GM23338 (cell line): ENCODE data around the gene TMEM245. TPM values are rescaled to one million over a fixed set of nuclear protein-coding genes. Genes with fewer than 3 reads are reported as not detected.

Source experiments
- CREB1 ChIP-seq: fragments of 250-450 bp; sonication (Bioruptor Pico); IDR thresholded peaks from 2 replicates; pipeline ENCODE4 v1.5.0; 2020; ENCODE audit warnings: low read depth, mild to moderate bottlenecking, moderate library complexity
- EZH2 ChIP-seq: fragments of 200-600 bp; sonication (generic); IDR thresholded peaks from one replicate; pipeline ENCODE4 v1.8.0; 2017; ENCODE audit warnings: antibody characterized with exemption, mild to moderate bottlenecking, low read depth; ENCODE audit not compliant: unreplicated experiment
- EZH2phosphoT487 ChIP-seq: fragments of 200-600 bp; sonication (generic); IDR thresholded peaks from one replicate; pipeline ENCODE4 v1.8.1; 2018; ENCODE audit warnings: antibody characterized with exemption; ENCODE audit not compliant: unreplicated experiment
- JUNB ChIP-seq: IDR thresholded peaks from one replicate; pipeline ENCODE4 v1.6.1; 2016; ENCODE audit warnings: antibody characterized with exemption; ENCODE audit not compliant: unreplicated experiment
- NANOG ChIP-seq: IDR thresholded peaks from 2 replicates; pipeline ENCODE4 v1.6.1; 2016; ENCODE audit warnings: antibody characterized with exemption, borderline replicate concordance
- POLR2AphosphoS5 ChIP-seq: IDR thresholded peaks from 2 replicates; pipeline ENCODE4 v1.6.1; 2016; ENCODE audit warnings: antibody characterized with exemption, low read depth
- STAT1 ChIP-seq: IDR thresholded peaks from one replicate; pipeline ENCODE4 v1.6.1; 2016; ENCODE audit warnings: antibody characterized with exemption; ENCODE audit not compliant: unreplicated experiment
- polyA plus RNA-seq: library from polyadenylated mRNA; unstranded; fragments of >200 nt; fragmentation: Nextera tagmentation; extraction: Ambion mirVana; gene quantifications from 2 replicates; pipeline ENCODE4 v1.2.1, GENCODE V29; 2016
- total RNA-seq: library from RNA; depleted of rRNA; stranded (reverse); fragments of >200 nt; shearing (Covaris generic); gene quantifications from 2 replicates; pipeline ENCODE4 v1.2.3, GENCODE V29; 2014
- TF ChIP-seq, protein P1 (sequence below): fragments of 250-450 bp; sonication (Bioruptor Pico); IDR thresholded peaks from 2 replicates; pipeline ENCODE4 v1.5.0; 2020; ENCODE audit warnings: mild to moderate bottlenecking, moderate library complexity
- TF ChIP-seq, protein P2 (sequence below): IDR thresholded peaks from 2 replicates; pipeline ENCODE4 v1.6.1; 2016; ENCODE audit warnings: antibody characterized with exemption
- TF ChIP-seq, protein P3 (sequence below), 2 experiments: fragments of 200-600 bp in 1 of 2; sonication (generic) in 1 of 2; conservative IDR thresholded peaks; 2 replicates each; pipeline versions ENCODE4 v1.5.1 to v1.6.1; 2016 to 2017; ENCODE audit warnings: antibody characterized with exemption in 2 of 2, low read depth in 2 of 2, mild to moderate bottlenecking in 2 of 2, moderate library complexity in 1 of 2

TMEM245 gene
- total and polyA plus RNA-seq, 2 experiments from 2014 or later = 17.3 to 64.1 TPM

DNA sequence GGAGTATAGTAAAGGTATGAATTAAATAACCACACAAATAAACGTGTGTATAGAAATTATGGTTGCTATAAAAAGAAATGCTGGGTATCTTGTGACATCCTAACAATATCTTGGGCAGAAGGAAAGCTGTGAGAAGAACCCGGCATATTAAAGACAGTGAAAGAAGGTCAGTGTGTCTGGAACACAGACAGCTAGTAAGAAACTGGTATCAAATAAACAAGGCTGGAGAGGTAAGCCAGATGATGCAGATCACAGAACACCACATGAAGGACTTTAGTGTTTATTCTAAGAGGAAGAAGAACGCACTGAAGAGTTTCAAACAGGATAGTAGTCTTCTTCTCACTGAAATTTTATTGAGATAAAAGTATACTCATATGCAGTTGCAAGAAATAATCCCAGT lies 24.4 kb downstream of the TMEM245 start (continued):
- TF ChIP-seq, protein P1, sequence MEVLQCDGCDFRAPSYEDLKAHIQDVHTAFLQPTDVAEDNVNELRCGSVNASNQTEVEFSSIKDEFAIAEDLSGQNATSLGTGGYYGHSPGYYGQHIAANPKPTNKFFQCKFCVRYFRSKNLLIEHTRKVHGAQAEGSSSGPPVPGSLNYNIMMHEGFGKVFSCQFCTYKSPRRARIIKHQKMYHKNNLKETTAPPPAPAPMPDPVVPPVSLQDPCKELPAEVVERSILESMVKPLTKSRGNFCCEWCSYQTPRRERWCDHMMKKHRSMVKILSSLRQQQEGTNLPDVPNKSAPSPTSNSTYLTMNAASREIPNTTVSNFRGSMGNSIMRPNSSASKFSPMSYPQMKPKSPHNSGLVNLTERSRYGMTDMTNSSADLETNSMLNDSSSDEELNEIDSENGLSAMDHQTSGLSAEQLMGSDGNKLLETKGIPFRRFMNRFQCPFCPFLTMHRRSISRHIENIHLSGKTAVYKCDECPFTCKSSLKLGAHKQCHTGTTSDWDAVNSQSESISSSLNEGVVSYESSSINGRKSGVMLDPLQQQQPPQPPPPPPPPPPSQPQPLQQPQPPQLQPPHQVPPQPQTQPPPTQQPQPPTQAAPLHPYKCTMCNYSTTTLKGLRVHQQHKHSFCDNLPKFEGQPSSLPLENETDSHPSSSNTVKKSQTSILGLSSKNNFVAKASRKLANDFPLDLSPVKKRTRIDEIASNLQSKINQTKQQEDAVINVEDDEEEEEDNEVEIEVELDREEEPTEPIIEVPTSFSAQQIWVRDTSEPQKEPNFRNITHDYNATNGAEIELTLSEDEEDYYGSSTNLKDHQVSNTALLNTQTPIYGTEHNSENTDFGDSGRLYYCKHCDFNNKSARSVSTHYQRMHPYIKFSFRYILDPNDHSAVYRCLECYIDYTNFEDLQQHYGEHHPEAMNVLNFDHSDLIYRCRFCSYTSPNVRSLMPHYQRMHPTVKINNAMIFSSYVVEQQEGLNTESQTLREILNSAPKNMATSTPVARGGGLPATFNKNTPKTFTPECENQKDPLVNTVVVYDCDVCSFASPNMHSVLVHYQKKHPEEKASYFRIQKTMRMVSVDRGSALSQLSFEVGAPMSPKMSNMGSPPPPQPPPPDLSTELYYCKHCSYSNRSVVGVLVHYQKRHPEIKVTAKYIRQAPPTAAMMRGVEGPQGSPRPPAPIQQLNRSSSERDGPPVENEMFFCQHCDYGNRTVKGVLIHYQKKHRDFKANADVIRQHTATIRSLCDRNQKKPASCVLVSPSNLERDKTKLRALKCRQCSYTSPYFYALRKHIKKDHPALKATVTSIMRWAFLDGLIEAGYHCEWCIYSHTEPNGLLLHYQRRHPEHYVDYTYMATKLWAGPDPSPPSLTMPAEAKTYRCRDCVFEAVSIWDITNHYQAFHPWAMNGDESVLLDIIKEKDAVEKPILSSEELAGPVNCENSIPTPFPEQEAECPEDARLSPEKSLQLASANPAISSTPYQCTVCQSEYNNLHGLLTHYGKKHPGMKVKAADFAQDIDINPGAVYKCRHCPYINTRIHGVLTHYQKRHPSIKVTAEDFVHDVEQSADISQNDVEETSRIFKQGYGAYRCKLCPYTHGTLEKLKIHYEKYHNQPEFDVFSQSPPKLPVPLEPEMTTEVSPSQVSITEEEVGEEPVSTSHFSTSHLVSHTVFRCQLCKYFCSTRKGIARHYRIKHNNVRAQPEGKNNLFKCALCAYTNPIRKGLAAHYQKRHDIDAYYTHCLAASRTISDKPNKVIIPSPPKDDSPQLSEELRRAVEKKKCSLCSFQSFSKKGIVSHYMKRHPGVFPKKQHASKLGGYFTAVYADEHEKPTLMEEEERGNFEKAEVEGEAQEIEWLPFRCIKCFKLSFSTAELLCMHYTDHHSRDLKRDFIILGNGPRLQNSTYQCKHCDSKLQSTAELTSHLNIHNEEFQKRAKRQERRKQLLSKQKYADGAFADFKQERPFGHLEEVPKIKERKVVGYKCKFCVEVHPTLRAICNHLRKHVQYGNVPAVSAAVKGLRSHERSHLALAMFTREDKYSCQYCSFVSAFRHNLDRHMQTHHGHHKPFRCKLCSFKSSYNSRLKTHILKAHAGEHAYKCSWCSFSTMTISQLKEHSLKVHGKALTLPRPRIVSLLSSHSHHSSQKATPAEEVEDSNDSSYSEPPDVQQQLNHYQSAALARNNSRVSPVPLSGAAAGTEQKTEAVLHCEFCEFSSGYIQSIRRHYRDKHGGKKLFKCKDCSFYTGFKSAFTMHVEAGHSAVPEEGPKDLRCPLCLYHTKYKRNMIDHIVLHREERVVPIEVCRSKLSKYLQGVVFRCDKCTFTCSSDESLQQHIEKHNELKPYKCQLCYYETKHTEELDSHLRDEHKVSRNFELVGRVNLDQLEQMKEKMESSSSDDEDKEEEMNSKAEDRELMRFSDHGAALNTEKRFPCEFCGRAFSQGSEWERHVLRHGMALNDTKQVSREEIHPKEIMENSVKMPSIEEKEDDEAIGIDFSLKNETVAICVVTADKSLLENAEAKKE (CRISPR knock-in tag) = no peak
- TF ChIP-seq JUNB = no peak
- TF ChIP-seq NANOG = no peak
- TF ChIP-seq EZH2 = no peak
- TF ChIP-seq, protein P2, sequence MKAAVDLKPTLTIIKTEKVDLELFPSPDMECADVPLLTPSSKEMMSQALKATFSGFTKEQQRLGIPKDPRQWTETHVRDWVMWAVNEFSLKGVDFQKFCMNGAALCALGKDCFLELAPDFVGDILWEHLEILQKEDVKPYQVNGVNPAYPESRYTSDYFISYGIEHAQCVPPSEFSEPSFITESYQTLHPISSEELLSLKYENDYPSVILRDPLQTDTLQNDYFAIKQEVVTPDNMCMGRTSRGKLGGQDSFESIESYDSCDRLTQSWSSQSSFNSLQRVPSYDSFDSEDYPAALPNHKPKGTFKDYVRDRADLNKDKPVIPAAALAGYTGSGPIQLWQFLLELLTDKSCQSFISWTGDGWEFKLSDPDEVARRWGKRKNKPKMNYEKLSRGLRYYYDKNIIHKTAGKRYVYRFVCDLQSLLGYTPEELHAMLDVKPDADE = no peak
- no peak for TF ChIP-seq CREB1 (CRISPR knock-in tag)
- no peak for TF ChIP-seq POLR2AphosphoS5
- TF ChIP-seq, protein P3, sequence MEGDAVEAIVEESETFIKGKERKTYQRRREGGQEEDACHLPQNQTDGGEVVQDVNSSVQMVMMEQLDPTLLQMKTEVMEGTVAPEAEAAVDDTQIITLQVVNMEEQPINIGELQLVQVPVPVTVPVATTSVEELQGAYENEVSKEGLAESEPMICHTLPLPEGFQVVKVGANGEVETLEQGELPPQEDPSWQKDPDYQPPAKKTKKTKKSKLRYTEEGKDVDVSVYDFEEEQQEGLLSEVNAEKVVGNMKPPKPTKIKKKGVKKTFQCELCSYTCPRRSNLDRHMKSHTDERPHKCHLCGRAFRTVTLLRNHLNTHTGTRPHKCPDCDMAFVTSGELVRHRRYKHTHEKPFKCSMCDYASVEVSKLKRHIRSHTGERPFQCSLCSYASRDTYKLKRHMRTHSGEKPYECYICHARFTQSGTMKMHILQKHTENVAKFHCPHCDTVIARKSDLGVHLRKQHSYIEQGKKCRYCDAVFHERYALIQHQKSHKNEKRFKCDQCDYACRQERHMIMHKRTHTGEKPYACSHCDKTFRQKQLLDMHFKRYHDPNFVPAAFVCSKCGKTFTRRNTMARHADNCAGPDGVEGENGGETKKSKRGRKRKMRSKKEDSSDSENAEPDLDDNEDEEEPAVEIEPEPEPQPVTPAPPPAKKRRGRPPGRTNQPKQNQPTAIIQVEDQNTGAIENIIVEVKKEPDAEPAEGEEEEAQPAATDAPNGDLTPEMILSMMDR (conservative IDR thresholded peaks at IDR 0.05; ENCODE audit: low read depth in 2 of 2) = no peak
- TF ChIP-seq STAT1 = no peak
- no peak for TF ChIP-seq EZH2phosphoT487
